GM18868 (cell line): ENCODE results near the gene RNF182.

Source experiments
- ATAC-seq: cut with Tn5 transposase; IDR thresholded peaks from one replicate; pipeline ENCODE4 v1.9.1; 2021; ENCODE audit warnings: mild to moderate bottlenecking, moderate library complexity; ENCODE audit not compliant: unreplicated experiment

RNF182 gene

DNA sequence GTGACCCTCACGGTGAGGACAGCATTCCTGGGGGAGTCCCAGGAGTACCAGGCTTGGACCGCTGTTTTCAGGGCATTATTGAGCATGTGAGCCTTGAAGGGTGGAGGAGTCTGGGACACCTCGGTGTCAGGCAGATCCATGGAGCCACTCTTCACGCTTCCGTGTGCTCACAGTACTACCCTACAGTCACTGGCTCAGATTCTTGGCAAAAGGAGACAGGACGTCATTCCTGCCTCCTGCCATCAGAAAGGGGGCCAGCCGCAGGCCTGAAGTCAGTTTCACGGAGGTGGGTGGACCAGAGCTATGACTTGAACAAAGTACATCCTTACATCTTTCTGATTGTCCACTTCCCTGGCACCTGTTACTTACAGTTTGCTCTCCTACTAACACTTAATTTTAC lies 103.9 kb downstream of the RNF182 start:
- ATAC-seq = no peak

DNA sequence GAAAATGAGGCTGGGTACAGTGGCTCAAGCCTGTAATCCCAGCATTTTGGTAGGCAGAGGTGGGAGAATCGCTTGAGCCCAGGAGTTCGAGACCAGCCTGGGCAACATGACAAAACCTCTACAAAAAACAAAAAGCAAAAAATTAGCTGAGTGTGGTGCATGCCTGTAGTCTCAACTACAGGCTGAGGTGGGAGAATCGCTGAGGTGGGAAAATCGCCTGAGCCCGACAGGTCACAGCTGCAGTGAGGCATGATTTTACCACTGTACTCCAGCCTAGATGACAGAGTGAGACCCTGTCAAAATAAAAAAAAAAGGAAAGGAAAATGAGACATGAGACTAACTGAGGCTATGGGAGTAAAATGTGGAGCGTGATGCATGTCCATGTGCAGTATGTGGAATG lies 104.9 kb downstream of the RNF182 start:
- no peak for ATAC-seq
